Aorta (tissue), 5 donors: Measurements from ENCODE around the gene SLC22A23. TPM values are rescaled to one million over a fixed set of nuclear protein-coding genes. Genes with fewer than 3 reads are reported as not detected.

ENCODE experiments used
- ATAC-seq: fragments of 200-7000 bp; cut with Tn5 transposase; one replicate; pipeline ENCODE4 v1.9.1; 2022; ENCODE audit warnings: moderate library complexity; ENCODE audit not compliant: low FRiP score
- DNase-seq, 2 donors: peaks; one replicate each; pipeline ENCODE4 v3.0.0-alpha.2; 2020
- H3K27ac ChIP-seq, 2 donors: one replicate each; pipeline ENCODE4 v1.5.1; 2013; ENCODE audit warnings: low read length in 2 of 2, mild to moderate bottlenecking in 2 of 2, moderate library complexity in 2 of 2, control low read depth in 1 of 2, inconsistent platforms in 1 of 2, low read depth in 1 of 2
- H3K27me3 ChIP-seq, 2 donors: one replicate each; pipeline ENCODE4 v1.6.1; 2013; ENCODE audit warnings: control low read depth in 1 of 2, low read length in 1 of 2, mild to moderate bottlenecking in 1 of 2, moderate library complexity in 1 of 2; ENCODE audit not compliant: insufficient read depth in 2 of 2, control insufficient read depth in 1 of 2
- H3K36me3 ChIP-seq, 2 donors: one replicate each; pipeline ENCODE4 v1.6.1; 2013; ENCODE audit warnings: control low read depth in 1 of 2, low read length in 1 of 2, mild to moderate bottlenecking in 1 of 2; ENCODE audit not compliant: insufficient read depth in 2 of 2, control insufficient read depth in 1 of 2
- H3K4me1 ChIP-seq, 2 donors: one replicate each; pipeline ENCODE4 v1.6.1; 2013; ENCODE audit warnings: low read length in 2 of 2, control low read depth in 1 of 2, mild to moderate bottlenecking in 1 of 2, moderate library complexity in 1 of 2; ENCODE audit not compliant: insufficient read depth in 2 of 2, control insufficient read depth in 1 of 2
- H3K4me3 ChIP-seq, 2 donors: one replicate each; pipeline ENCODE4 v1.5.1; 2013; ENCODE audit warnings: low read length in 2 of 2, control low read depth in 1 of 2, mild to moderate bottlenecking in 1 of 2
- H3K9me3 ChIP-seq: one replicate; pipeline ENCODE4 v1.6.1; 2013; ENCODE audit warnings: mild to moderate bottlenecking, low read length; ENCODE audit not compliant: control insufficient read depth
- WGBS, 2 donors: extraction: QIAGEN DNeasy Blood & Tissue Kit; methylation state at CpG; one replicate each; pipeline ENCODE4 v1.1.7; 2013; 5-methylcytosine and 5-hydroxymethylcytosine counted together
- intact Hi-C, 2 donors: fragments of 100-400 bp; cut with DNase I; formaldehyde crosslinking; loops; one replicate each; pipeline versions ENCODE4 v1.14.2 to v1.15.0; 2022
- polyA plus RNA-seq, 2 donors: library from polyadenylated mRNA; stranded (reverse); fragments of 200-250 nt; gene quantifications; one replicate each; pipeline ENCODE4 v1.2.3, GENCODE V29; 2013
- total RNA-seq, 2 donors: library from RNA; stranded (reverse); fragmentation: NEBNext Ultra II Directional; extraction: Animal tissue kit (Norgen Biotek cat#: 25700); gene quantifications; one replicate each; pipeline ENCODE4 v1.2.1, GENCODE V29; 2021
- donor health status: healthy with polysubstance abuse.
- donor health status: Bipolar disorder and iron deficiency.
- donor health status: DM: no; HTN: no; CAD: no.
- donor health status: DM: no; HTN: no; CAD: no.
- donor health status: DM: yes; HTN: yes; CAD: no.

SLC22A23 gene
- total and polyA plus RNA-seq, 4 donors: 1.5 to 9.4 (median 4.3) TPM

DNA sequence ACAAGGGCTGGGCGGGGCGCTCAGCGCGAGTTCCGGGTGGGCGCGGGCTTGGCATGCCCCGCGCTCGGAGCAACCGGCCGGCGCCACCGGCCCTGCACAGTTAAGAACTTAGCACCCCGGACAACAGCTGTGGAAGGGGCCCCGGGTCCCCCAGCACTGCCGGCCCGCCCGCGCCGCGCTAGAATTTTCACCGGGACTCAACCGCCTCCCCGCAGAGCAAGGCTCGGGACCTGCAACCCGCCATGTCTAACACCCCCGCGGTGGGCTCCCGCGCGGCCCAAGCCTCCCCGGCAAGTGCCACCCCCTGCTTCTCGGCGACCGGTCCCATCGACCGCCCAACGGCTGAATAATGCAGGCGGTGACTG, 203.3 kb downstream of the SLC22A23 start:
- Histone ChIP-seq H3K4me3 (no peak overlapping the region), H3K27ac (no peak overlapping the region), H3K4me1 (no peaks in the 10 kb centered on the region), H3K27me3 (no peaks in the 10 kb centered on the region), H3K36me3 (no peaks in the 10 kb centered on the region), H3K9me3 (no peaks in the 10 kb centered on the region)
- ATAC-seq: no peak
- intact Hi-C loops: loop anchor here in 1 of 2 donors (5.0 kb wide), 1 partner anchor 46 kb away; no protein-coding TSS in a partner anchor
- DNase-seq: peak in 1 of 2 donors; percentile 68
- WGBS, 2 donors: 96 to 97% methylated on average over 38 to 40 of the region's 40 CpGs

DNA sequence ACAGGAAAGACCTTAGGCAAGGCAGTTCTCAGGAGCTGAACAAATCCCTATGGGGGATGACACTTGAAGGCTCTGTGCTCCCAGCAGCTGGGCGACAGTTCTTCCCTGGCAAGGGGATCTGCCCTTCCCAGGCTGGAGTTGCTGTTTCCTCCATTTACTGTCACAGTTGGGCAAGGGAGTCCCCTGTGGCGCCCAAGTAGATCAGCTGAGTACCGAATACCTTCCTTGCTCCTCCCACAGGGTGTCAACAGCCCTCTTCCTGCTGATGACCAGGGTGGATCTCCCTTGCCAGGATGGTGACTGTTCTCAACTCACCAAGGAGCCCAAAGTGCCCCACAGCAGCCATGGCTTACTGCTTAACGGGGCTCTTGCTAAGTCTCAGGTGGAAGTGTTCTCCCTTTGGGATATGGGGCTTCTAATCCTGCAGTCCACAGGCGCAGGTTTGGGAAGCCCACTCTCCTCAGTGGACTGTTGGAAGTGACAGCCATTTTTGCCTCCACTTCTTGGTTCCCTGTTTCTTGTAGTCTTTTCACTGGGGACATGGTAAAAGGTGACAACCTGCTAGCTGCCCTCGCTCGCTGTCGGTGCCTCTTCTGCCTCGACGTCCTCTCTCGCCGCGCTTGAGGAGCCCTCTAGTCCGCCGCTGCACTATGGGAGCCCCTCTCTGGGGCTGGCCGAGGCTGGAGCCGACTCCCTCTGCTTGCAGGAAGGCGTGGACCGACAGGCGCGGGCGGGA, 203.8 kb downstream of the SLC22A23 start:
- 96 to 97% methylated on average over 22 of the region's 22 CpGs for WGBS, 2 donors
- ATAC-seq: no peak
- Histone ChIP-seq H3K36me3 (no peaks in the 10 kb centered on the region), H3K27ac (no peak overlapping the region), H3K4me1 (no peaks in the 10 kb centered on the region), H3K4me3 (no peak overlapping the region), H3K9me3 (no peaks in the 10 kb centered on the region), H3K27me3 (no peaks in the 10 kb centered on the region)
- intact Hi-C loops: loop anchor here in 1 of 2 donors (5.0 kb wide), 1 partner anchor 46 kb away; no protein-coding TSS in a partner anchor
- peak in 1 of 2 donors; percentile 52 for DNase-seq

DNA sequence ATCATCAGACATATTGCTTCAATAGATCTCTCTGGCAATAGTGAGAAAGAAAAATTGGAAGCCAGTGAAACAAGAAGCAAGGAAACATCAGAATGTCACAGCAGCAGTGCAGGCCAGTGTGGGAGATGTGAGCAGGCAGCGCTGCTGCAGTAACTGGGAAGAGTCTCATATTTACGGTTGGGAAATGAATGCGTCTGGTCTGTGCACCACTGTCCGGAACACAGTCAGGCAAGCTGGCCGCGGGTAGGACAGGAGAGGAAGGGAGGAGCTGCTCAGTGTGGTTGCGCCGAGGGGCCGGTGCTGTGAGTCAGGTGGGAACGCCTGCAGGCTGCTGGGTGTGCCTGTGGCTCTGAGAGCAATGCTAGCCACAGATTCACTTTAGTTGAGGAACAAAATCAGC, 204.5 kb downstream of the SLC22A23 start:
- H3K36me3 ChIP-seq: no peaks in the 10 kb centered on the region
- no peaks in the 10 kb centered on the region for H3K27me3 ChIP-seq
- DNase-seq (peak in 1 of 2 donors; percentile 64), ATAC-seq (no peak)
- no peak overlapping the region for H3K4me3 ChIP-seq
- intact Hi-C loops: loop anchor here in 1 of 2 donors (5.0 kb wide), 1 partner anchor 45 kb away; no protein-coding TSS in a partner anchor
- no peak overlapping the region for H3K27ac ChIP-seq
- no peaks in the 10 kb centered on the region for H3K4me1 ChIP-seq
- no peaks in the 10 kb centered on the region for H3K9me3 ChIP-seq
- 94 to 95% methylated on average over 10 of the region's 10 CpGs for WGBS, 2 donors

DNA sequence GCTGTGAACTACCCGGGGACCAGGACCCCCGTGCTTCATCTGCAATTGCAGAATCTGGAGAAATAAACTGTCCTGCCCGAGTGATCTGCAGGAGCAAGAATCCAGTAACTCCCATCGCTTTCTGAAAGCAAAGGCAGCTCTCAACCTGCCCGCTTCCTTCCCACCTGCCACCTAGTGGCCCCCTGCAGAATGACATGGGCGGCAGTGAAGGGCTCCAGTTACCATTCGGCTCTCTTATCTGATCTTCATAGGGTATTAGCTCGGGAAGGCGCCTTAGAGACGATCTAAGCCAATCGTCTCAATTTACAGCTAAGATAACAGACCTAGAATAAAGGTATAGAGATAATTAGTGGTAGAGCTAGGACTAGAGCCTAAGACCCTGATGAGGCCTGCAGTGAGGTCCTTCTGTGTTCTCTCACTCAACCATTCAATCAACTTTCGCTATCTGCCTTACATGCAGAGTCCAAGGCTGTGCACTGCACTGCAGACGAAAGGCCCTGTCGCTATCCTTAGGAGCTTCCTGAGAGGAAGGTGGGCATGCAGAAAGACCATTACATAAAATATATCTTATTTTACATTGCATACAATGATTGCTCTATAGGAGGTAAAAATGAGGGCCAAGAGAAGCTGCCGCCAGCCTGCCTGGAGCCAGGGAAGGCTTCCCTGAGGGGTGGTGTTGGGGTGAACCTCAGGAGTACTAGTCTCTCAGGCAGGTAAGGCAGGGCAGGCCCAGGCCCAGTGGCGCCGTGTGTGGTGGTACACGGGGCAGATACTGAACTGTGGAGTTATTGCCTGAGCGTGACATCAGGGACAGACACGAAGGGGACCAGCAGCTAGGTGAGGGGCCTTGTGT, 205.2 kb downstream of the SLC22A23 start:
- no peaks in the 10 kb centered on the region for H3K36me3 ChIP-seq
- WGBS, 2 donors: 35 to 37% methylated on average over 20 of the region's 20 CpGs
- DNase-seq (peak; percentile 86 to 94), ATAC-seq (peak; percentile 81)
- intact Hi-C loops: loop anchor here (1.0 to 5.0 kb wide), 3 partner anchors 44 to 125 kb away; partner anchors contain the start of gene TUBB2A (in 1 of the 2)
- no peaks in the 10 kb centered on the region for H3K27me3 ChIP-seq
- no peak overlapping the region for H3K27ac ChIP-seq
- no peaks in the 10 kb centered on the region for H3K4me1 ChIP-seq
- no peaks in the 10 kb centered on the region for H3K9me3 ChIP-seq
- no peak overlapping the region for H3K4me3 ChIP-seq

DNA sequence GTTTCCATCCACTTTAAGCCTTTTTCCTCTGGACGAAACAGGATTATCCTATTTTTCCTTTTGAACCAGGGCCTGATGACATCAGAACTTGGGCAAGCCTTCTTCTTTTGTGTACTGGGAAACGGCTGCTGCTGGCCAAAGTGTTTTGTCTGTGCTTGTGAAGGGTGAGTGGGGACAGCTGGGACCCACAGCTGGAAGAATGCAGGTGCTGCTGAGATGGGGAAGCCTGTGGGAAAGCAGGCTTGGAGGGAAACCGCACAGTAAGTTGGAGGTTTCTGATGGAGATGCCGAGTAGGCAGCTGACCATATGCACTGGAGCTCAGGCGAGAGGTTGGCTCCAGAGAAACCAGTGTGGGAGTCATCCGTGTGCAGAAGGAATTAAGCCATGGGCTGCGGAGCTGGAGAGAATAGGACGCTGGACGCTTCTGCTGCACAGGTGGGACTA, 206.6 kb downstream of the SLC22A23 start:
- intact Hi-C loops: loop anchor here (2.0 to 5.0 kb wide), 2 partner anchors 43 to 123 kb away; no protein-coding TSS in a partner anchor
- Histone ChIP-seq H3K9me3 (no peaks in the 10 kb centered on the region), H3K27ac (no peak overlapping the region), H3K27me3 (no peaks in the 10 kb centered on the region), H3K4me3 (no peak overlapping the region), H3K4me1 (no peaks in the 10 kb centered on the region), H3K36me3 (no peaks in the 10 kb centered on the region)
- DNase-seq (peak in 1 of 2 donors; percentile 38), ATAC-seq (no peak)
- 69 to 71% methylated on average over 9 of the region's 9 CpGs for WGBS, 2 donors

DNA sequence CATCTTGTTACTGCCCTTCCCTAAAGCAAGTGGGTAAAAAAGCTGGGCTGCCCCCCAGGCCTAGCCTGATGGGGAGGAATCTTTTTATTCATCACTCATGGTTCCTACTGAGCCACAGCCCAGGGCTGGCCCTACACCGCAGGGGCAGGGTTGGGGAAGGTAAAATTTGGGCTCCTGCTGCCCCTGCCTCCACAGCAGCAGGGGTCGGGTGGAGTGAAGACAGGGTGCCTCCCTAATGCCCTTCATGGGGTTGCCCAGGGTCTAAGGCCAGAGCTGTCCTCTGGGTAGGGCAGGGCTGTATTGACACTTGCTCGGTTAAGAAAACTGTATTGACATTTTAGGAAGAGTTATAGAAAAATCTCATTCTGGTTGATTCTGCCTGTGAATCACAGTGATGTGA, 207.0 kb downstream of the SLC22A23 start:
- H3K4me1 ChIP-seq: no peaks in the 10 kb centered on the region
- H3K27ac ChIP-seq: no peak overlapping the region
- H3K27me3 ChIP-seq: no peaks in the 10 kb centered on the region
- 90 to 93% methylated on average over 3 of the region's 3 CpGs for WGBS, 2 donors
- H3K36me3 ChIP-seq: no peaks in the 10 kb centered on the region
- intact Hi-C loops: loop anchor here (2.0 to 5.0 kb wide), 2 partner anchors 43 to 123 kb away; no protein-coding TSS in a partner anchor
- H3K4me3 ChIP-seq: no peak overlapping the region
- peak in 1 of 2 donors; percentile 12 for DNase-seq
- no peak for ATAC-seq
- H3K9me3 ChIP-seq: no peaks in the 10 kb centered on the region

DNA sequence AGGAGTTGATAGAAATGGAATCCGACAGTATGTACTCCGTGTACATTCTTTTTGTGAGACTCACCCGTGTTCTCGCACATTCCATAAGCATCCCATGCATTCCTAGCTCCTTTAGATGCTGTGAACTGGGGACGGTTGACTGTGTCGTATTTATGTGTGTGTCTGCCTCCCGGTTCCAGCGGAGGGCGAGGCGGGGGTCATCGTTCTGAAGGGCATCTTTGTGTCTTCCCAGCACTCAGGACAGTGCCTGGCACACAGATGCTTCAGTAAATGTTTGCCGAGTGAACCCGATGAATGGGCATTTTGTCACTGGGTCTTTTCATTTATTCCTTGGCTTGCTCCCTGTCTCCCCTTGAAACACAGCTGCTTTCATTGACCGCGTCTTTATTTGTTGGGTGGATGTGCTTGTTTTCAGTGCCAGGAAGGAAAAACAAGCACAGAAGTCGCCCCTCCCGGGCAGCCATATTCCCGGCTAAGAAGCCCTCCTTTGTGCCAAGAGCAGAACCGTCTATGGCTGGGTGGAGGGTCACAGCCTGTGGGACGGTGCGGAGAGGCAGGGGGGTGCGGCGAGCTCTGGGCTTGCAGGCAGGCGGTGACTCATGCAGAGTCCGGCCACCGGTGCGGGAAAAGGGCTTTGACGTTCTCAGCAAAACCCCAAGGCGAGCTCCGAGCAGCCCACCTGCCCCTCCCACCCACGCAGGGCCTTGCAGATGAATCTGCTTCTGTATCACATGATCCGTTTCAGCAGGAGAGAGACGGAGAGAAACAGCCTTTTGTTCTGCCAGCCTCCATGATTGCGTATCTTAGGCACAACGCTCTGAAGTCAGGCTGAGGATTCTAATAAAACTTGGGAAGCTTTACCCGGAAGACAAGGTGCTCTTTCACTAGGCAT, 209.3 kb downstream of the SLC22A23 start:
- Histone ChIP-seq H3K9me3 (no peaks in the 10 kb centered on the region), H3K4me1 (no peaks in the 10 kb centered on the region), H3K27me3 (no peaks in the 10 kb centered on the region), H3K4me3 (no peak overlapping the region), H3K36me3 (no peaks in the 10 kb centered on the region), H3K27ac (no peak overlapping the region)
- 25 to 29% methylated on average over 36 of the region's 36 CpGs for WGBS, 2 donors
- DNase-seq (peak; percentile 79 to 88), ATAC-seq (peak; percentile 65)
- intact Hi-C loops: no loop called here

DNA sequence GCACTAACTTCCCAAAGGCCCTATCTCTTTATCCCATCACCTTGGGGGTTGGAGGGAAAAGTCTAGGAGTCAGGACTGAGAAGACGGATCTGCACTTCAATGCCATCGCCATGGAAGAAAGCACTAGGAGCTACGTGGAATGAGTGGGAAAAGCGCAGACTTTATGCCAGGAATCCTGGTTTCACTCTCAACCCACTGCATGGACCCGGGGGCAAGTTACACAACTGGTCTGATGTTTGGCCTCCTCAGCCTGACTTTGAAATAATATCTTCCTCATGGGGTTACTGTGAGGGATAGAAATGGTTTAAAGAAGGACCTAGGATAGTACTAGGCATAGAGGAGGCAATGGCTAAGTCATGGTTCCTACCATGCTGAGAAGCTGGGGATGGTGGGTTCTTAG, 211.6 kb downstream of the SLC22A23 start:
- intact Hi-C loops: no loop called here
- Histone ChIP-seq H3K27ac (no peak overlapping the region), H3K4me3 (no peak overlapping the region), H3K4me1 (no peaks in the 10 kb centered on the region), H3K27me3 (no peaks in the 10 kb centered on the region), H3K9me3 (no peaks in the 10 kb centered on the region), H3K36me3 (no peaks in the 10 kb centered on the region)
- ATAC-seq (no peak), DNase-seq (no peak)
- WGBS, 2 donors: 96 to 97% methylated on average over 5 of the region's 5 CpGs
